ENCODE measurements around the gene STRN3. TPM values are rescaled to one million over a fixed set of nuclear protein-coding genes. Genes with fewer than 3 reads are reported as not detected.

Gene STRN3
- total and polyA plus RNA-seq, 10 of the 15 experiments (the other 5 are each of a cell fraction or from before 2014, with no cell fraction given) = 7.8 to 27.9 (median 14.1) TPM

DNA sequence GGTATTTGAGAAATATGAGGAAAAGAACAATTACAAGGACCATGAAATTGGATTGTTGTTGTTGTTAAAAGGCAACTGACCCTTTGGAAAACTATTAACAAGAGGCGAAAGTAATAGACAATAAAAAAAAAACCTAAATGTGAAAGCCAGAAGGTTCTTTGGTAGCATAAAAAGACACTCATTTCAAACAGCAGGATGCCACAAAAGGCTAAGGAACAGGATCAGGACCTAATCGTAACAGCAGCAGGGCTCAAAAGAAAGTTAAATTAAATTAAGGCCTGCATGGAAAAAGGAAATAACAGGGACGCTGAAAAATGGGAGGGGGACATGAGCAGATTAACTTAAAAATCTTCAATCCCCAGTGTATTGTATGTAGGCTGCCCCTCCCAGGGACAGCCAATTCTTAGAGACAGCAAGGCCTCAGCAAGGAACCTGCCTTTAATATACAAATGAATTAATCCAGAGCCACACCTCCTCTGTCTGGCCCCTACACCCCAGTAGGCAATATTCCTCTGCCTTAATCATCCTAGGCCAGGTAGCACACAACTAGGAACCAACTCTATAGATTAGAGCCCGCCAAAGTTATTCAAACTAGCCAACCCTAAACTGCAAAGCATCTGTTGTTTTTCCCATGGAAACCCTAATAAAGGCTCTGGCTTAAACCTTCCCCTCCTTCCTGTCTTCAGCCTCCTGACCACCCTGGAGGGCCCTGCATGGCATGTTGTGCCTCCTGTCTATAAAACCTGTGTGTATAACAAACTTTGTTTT lies 29.1 kb downstream of the STRN3 start:
- Histone ChIP-seq H3K27me3 (replicated peaks in 1 of 2; ENCODE audit: control insufficient read depth in 2 of 2, insufficient read depth in 2 of 2, low read length in 1 of 2) (no peaks in the 10 kb centered on the region), H3K27ac (ENCODE audit: control insufficient read depth, insufficient read depth) (no peak overlapping the region), H3K4me1 (ENCODE audit: control insufficient read depth, insufficient read depth, low read length) (peaks cover 9% of the 10 kb centered on the region; the same call in 1 of the 2 replicates), H4K20me1 (ENCODE audit: control insufficient read depth, insufficient read depth) (peaks cover 5% of the 10 kb centered on the region; the same call in 1 of the 2 replicates), H3K9me3 (replicated peaks; ENCODE audit: control insufficient read depth, insufficient read depth, low read length) (peaks cover 8% of the 10 kb centered on the region), H3K4me2 (ENCODE audit: control insufficient read depth, insufficient read depth) (no peak overlapping the region), H3K36me3 (ENCODE audit: control insufficient read depth in 2 of 2, insufficient read depth in 2 of 2, low read length in 1 of 2) (0 out of 4 replicates have a peak, but pooled peaks cover 0 to 10% of the 10 kb centered on the region in 2 experiments), H3K9ac (ENCODE audit: control insufficient read depth, insufficient read depth, low read length) (no peak overlapping the region), H3K79me2 (ENCODE audit: control insufficient read depth, insufficient read depth, low read length) (peaks cover 50% of the 10 kb centered on the region), H3K4me3 (no peak overlapping the region), H2AFZ (ENCODE audit: control insufficient read depth, low read depth, low read length) (no peak overlapping the region)
- ChIA-PET CTCF (interaction anchor here (1.5 to 1.8 kb wide), 2 partner anchors 9 to 85 kb away, joined by 5 to 7 read pairs; no protein-coding TSS in a partner anchor), POLR2A (interaction anchor here (2.0 kb wide), 1 partner anchor 30 kb away, joined by 12 read pairs; the partner anchor contains the start of gene STRN3), RAD21 (ENCODE audit: unreplicated experiment) (no interaction called here), SMC1A (ENCODE audit: uncharacterized antibody, unreplicated experiment) (interaction anchor here (1.4 kb wide), 1 partner anchor 13 kb away, joined by 3 read pairs; no protein-coding TSS in a partner anchor)
- in situ Hi-C loops (cut with MboI) (no loop called here), intact Hi-C loops (cut with micrococcal nuclease; ENCODE audit: unreplicated experiment) (no loop called here)
- no peak for DNase-seq (ENCODE audit: low read depth, low spot score)
- TF ChIP-seq FOXM1 (IDR thresholded peaks at IDR 0.05; ENCODE audit: low read depth, low read length) (no peak), PAX8 (IDR thresholded peaks at IDR 0.05) (no peak)
- TF ChIP-seq, protein P1, sequence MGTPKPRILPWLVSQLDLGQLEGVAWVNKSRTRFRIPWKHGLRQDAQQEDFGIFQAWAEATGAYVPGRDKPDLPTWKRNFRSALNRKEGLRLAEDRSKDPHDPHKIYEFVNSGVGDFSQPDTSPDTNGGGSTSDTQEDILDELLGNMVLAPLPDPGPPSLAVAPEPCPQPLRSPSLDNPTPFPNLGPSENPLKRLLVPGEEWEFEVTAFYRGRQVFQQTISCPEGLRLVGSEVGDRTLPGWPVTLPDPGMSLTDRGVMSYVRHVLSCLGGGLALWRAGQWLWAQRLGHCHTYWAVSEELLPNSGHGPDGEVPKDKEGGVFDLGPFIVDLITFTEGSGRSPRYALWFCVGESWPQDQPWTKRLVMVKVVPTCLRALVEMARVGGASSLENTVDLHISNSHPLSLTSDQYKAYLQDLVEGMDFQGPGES (IDR thresholded peaks at IDR 0.05) = no peak
- BruUV-seq (replicated peaks) = no TSS peak
- no peak for ATAC-seq
- FAIRE-seq = no peak
- 97% methylated on average over 4 of the region's 4 CpGs for WGBS (ENCODE audit: insufficient coverage, insufficient replicate concordance, low lambda C conversion rate, missing lambda C conversion rate)

GRCh38 chr14:30995689-30996088 lies 30.5 kb downstream of the STRN3 start:
- Histone ChIP-seq H3K36me3 (ENCODE audit: control insufficient read depth in 2 of 2, insufficient read depth in 2 of 2, low read length in 1 of 2) (0 out of 4 replicates have a peak, but pooled peaks cover 0 to 5% of the 10 kb centered on the region in 2 experiments), H3K27me3 (replicated peaks in 1 of 2; ENCODE audit: control insufficient read depth in 2 of 2, insufficient read depth in 2 of 2, low read length in 1 of 2) (no peaks in the 10 kb centered on the region), H3K4me2 (ENCODE audit: control insufficient read depth, insufficient read depth) (no peak overlapping the region), H4K20me1 (ENCODE audit: control insufficient read depth, insufficient read depth) (peaks cover 5% of the 10 kb centered on the region; the same call in 1 of the 2 replicates), H3K27ac (ENCODE audit: control insufficient read depth, insufficient read depth) (peak overlapping the region; percentile 7; the same call in 1 of the 2 replicates), H3K4me1 (ENCODE audit: control insufficient read depth, insufficient read depth, low read length) (peaks cover 9% of the 10 kb centered on the region; the same call in 1 of the 2 replicates), H3K9me3 (replicated peaks; ENCODE audit: control insufficient read depth, insufficient read depth, low read length) (peaks cover 8% of the 10 kb centered on the region), H3K4me3 (no peak overlapping the region), H2AFZ (ENCODE audit: control insufficient read depth, low read depth, low read length) (no peak overlapping the region), H3K9ac (ENCODE audit: control insufficient read depth, insufficient read depth, low read length) (no peak overlapping the region), H3K79me2 (ENCODE audit: control insufficient read depth, insufficient read depth, low read length) (peaks cover 51% of the 10 kb centered on the region)
- intact Hi-C loops (cut with micrococcal nuclease; ENCODE audit: unreplicated experiment) (no loop called here), in situ Hi-C loops (cut with MboI) (no loop called here)
- 66% methylated on average over 3 of the region's 3 CpGs for WGBS (ENCODE audit: insufficient coverage, insufficient replicate concordance, low lambda C conversion rate, missing lambda C conversion rate)
- DNase-seq (ENCODE audit: low read depth, low spot score) (no peak), FAIRE-seq (no peak), ATAC-seq (no peak)
- no TSS peak for BruUV-seq (replicated peaks)
- ChIA-PET SMC1A (ENCODE audit: uncharacterized antibody, unreplicated experiment) (interaction anchor here (0.6 to 1.5 kb wide), 13 partner anchors 8 to 127 kb away, joined by 3 to 8 read pairs (median 3); partner anchors contain the start of gene STRN3), POLR2A (interaction anchor here (0.9 to 2.0 kb wide), 2 partner anchors 31 to 33 kb away, joined by 4 to 12 read pairs; partner anchors contain the start of gene STRN3), RAD21 (ENCODE audit: unreplicated experiment) (interaction anchor here (0.7 to 2.0 kb wide), 3 partner anchors 16 to 30 kb away, joined by 3 to 18 read pairs (median 7); partner anchors contain the start of genes AP4S1 and STRN3), CTCF (interaction anchor here (0.6 to 2.0 kb wide), 10 partner anchors 8 to 359 kb away, joined by 3 to 20 read pairs (median 6); no protein-coding TSS in a partner anchor)
- no peak for TF ChIP-seq ZNF24 (IDR thresholded peaks at IDR 0.05)
- TF ChIP-seq, protein P2, sequence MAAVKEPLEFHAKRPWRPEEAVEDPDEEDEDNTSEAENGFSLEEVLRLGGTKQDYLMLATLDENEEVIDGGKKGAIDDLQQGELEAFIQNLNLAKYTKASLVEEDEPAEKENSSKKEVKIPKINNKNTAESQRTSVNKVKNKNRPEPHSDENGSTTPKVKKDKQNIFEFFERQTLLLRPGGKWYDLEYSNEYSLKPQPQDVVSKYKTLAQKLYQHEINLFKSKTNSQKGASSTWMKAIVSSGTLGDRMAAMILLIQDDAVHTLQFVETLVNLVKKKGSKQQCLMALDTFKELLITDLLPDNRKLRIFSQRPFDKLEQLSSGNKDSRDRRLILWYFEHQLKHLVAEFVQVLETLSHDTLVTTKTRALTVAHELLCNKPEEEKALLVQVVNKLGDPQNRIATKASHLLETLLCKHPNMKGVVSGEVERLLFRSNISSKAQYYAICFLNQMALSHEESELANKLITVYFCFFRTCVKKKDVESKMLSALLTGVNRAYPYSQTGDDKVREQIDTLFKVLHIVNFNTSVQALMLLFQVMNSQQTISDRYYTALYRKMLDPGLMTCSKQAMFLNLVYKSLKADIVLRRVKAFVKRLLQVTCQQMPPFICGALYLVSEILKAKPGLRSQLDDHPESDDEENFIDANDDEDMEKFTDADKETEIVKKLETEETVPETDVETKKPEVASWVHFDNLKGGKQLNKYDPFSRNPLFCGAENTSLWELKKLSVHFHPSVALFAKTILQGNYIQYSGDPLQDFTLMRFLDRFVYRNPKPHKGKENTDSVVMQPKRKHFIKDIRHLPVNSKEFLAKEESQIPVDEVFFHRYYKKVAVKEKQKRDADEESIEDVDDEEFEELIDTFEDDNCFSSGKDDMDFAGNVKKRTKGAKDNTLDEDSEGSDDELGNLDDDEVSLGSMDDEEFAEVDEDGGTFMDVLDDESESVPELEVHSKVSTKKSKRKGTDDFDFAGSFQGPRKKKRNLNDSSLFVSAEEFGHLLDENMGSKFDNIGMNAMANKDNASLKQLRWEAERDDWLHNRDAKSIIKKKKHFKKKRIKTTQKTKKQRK (IDR thresholded peaks at IDR 0.05; ENCODE audit: low read depth, low read length) = no peak
- no peak for TF ChIP-seq SIN3A (IDR thresholded peaks at IDR 0.05; ENCODE audit: low read depth, low read length)
- no peak for TF ChIP-seq SREBF1 (IDR thresholded peaks at IDR 0.05; ENCODE audit: low read length)
- TF ChIP-seq RAD21 (IDR thresholded peaks at IDR 0.05; ENCODE audit: insufficient read depth, low read depth, low read length) = no peak
- no peak for TF ChIP-seq TAF1 (IDR thresholded peaks at IDR 0.05; ENCODE audit: borderline replicate concordance, low read depth, low read length)
- no peak for TF ChIP-seq CHD4 (IDR thresholded peaks at IDR 0.05)
